Fibroblast of the conjunctiva (primary cell): Measurements from ENCODE around the gene BLTP3B.
"Not testable (repeated sequence)": the region's sequence is repeated elsewhere in the genome, so short reads cannot be mapped to it uniquely, and the experiment has no call there.

ENCODE experiments used
- DNase-seq: peaks from one replicate; pipeline ENCODE4 v3.0.0-alpha.2; 2010; ENCODE audit warnings: low read depth

BLTP3B gene, protein sequence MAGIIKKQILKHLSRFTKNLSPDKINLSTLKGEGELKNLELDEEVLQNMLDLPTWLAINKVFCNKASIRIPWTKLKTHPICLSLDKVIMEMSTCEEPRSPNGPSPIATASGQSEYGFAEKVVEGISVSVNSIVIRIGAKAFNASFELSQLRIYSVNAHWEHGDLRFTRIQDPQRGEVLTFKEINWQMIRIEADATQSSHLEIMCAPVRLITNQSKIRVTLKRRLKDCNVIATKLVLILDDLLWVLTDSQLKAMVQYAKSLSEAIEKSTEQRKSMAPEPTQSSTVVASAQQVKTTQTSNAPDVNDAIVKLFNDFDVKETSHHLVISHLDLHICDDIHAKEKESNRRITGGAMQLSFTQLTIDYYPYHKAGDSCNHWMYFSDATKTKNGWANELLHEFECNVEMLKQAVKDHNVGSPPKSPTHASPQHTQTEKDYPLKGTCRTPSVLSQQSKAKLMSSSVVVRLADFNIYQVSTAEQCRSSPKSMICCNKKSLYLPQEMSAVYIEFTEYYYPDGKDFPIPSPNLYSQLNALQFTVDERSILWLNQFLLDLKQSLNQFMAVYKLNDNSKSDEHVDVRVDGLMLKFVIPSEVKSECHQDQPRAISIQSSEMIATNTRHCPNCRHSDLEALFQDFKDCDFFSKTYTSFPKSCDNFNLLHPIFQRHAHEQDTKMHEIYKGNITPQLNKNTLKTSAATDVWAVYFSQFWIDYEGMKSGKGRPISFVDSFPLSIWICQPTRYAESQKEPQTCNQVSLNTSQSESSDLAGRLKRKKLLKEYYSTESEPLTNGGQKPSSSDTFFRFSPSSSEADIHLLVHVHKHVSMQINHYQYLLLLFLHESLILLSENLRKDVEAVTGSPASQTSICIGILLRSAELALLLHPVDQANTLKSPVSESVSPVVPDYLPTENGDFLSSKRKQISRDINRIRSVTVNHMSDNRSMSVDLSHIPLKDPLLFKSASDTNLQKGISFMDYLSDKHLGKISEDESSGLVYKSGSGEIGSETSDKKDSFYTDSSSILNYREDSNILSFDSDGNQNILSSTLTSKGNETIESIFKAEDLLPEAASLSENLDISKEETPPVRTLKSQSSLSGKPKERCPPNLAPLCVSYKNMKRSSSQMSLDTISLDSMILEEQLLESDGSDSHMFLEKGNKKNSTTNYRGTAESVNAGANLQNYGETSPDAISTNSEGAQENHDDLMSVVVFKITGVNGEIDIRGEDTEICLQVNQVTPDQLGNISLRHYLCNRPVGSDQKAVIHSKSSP (N-terminal part only)

GRCh38 chr12:100142851-100143559 lies at the start of gene BLTP3B:
Gene BLTP3B, minus strand, starts transcription at chr12:100142874. Its CDS starts 239 bp downstream, at chr12:100142635.
- DNase-seq: peak; percentile 48

- no peak for DNase-seq
Measured at GRCh38 chr12:100189636-100190394, 47.1 kb upstream of the BLTP3B start.

- DNase-seq: not testable (repeated sequence)
Measured at GRCh38 chr12:100188888-100189635, 46.4 kb upstream of the BLTP3B start.

DNA sequence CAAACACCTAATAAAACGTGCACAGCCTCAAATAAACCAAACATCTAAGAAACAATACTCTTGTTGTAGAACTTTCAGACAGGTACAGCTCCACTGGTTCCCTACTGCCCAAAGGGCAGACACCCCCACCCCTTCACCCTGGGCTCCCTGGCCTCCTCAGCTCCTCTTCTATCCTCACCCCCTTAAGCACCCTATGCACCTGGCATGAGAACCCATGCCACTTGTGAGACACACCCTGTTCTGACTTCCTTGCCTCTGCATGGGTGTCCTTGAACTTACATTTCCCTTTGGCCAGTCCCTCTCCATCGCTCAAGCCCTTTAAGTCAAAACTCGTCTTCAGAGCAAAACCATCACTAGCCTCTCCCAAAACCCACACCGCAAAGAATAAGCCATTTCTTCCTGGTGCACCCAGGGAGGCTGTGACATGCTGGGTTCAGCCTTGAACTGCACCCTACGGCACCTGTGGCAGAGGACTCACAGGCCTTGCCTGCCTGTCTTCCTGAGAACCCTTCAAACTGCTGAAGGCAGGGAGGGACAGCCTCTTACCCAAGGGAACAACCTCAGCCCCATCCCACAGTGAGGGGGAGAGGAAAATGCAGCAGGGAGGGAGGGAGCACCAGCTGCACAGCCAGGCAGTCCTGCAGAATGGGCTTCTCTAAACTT lies 45.3 kb upstream of the BLTP3B start:
- DNase-seq: no peak

DNA sequence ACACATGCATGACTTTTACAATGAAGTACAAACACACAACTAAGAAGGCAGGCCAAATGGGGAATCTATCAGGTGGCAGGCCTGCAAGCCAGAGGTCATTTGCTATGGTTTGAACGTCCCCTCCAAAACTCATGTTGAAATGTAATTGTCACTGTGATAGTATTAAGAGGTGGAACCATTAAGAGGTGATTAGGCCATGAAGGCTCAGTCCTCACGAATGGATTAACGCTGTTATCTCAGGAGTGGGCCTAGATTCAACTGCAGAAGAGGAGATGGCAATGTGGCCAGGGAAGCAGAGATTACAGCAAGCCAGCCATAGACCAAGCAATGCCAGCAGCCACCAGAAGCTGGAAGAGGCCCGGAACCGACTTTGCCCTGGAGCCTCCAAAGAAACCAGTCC lies 44.4 kb upstream of the BLTP3B start:
- no peak for DNase-seq

GRCh38 chr12:100186071-100186470 lies 43.4 kb upstream of the BLTP3B start:
- no peak for DNase-seq

DNA sequence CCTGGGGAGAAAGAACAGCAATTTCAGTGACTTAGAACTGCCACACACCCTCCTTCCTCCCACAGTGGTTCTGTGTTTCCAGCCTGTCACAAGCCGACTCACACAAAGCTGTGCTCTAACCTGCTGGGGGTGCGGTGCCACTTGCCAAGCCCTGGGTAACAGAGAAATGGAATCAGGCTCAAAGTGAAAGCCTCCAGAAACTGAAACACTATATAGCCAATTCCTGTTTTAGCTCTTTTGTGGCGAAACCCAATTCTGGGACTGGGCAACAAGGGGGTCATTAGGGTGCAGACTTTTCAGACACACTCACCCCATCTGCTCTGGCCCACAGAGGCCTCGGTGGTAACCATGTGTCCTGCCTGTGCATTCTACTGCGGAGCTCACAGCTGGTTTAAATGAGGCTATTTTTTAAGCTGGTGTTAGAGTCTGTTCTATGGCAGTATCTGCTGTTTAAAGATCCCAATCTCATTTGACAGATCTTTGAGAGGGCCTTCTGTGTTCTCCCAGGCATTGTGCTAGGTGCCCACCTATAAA lies 42.8 kb upstream of the BLTP3B start:
- no peak for DNase-seq

GRCh38 chr12:100184549-100185145 lies 42.0 kb upstream of the BLTP3B start:
- no peak for DNase-seq

GRCh38 chr12:100179252-100179651 lies 36.6 kb upstream of the BLTP3B start:
- no peak for DNase-seq

DNA sequence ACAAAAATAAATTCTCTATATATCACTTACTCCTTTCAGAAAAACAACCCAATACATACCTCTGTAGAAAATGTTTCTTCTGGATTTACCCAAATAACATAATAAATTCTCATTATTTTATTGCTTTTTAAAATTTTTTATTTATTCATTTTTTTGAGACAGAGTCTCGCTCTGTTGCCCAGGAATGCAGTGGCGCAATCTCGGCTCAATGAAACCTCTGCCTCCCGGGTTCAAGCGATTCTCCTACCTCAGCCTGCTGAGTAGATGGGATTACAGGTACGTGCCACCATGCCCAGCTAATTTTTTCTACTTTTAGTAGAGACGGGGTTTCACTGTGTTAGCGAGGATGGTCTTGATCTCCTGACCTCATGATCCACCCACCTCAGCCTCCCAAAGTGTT lies 33.8 kb upstream of the BLTP3B start:
- DNase-seq: not testable (repeated sequence)

DNA sequence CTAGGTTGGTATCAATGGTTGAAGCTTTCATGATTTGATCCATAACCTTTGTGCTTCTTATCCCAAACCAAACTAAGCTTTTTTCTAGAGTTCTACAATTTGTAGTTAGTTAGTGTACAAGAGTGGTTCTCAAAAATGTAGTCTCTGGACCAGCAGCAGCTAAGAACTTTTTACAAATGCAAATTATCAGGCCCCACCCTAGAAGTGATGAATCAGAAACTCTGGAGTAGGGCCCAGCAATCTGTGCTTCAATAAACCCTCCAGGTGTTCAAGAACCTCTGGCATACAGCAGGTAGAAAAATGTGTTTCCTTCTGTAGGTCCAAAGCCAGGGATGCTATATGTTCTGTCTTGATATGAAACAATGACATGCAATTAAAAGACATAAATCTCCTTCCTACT lies 31.8 kb upstream of the BLTP3B start:
- no peak for DNase-seq

DNA sequence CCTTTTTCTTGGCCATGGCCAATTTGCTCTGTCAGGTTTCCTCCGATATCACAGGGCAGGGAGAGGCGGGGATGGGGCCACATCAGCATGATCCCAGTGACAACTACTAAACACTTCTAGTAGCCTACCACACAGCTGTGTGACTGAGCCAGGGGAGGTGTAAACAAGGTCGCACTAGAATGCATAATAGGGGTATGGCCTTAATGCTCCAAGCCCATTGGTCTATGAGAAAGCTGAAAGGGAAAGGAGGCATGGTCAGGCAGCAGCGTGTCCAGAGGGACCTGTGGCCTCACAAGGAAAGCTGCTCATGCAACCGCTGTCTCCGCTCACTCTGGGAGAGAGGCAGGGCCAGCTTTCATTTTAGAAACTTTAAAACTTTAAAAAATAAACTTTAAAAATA lies 30.4 kb upstream of the BLTP3B start:
- no peak for DNase-seq

GRCh38 chr12:100171248-100171647 lies 28.6 kb upstream of the BLTP3B start:
- no peak for DNase-seq

DNA sequence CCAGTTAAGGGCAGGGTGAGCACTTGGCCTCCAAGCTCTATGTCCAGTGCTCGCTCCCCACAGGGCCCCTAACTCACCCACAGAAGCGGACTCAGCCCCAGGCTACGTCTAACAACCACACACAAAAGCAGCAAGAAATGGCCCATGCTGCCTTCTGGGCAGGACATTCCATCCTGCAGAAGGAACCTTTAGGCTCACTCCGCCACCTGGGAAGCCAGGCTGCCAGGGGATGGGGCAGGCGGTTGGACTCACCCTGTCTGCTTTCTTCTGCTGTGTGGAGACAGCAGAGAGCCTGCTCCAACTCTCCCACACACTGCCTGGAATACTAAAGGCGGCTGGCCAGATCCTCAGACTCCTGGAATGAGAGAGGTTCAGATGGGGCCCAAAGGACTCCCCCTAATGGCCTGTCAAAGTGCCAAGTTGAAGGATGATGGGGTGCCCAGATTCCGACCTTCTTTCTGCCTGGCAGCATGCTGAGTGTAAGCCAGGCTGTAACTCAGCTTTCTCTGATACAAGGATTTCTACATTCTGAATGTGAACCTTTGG lies 27.7 kb upstream of the BLTP3B start:
- no peak for DNase-seq

GRCh38 chr12:100169345-100169744 lies 26.7 kb upstream of the BLTP3B start:
- no peak for DNase-seq

GRCh38 chr12:100168562-100168961 lies 25.9 kb upstream of the BLTP3B start:
- DNase-seq: no peak

DNA sequence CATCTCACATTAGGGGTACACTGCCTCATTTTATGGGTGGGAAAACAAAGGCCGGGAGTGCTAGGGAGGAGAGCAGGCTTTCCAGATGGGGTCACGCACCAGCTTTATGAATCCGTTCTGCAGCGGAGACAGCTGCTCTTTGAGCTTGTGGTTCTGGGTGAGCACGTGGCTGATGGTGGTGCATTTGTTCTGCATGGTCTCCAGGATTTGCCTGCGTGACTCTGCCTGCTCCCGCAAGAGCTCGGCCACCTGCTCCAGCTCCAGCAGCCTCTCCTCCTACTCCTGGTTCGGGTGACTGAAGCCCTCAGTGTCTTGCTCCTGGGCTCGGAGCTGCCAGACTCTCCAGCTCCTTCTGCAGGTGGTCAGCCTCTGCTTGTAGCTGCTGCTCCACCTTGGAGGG lies 23.6 kb upstream of the BLTP3B start:
- DNase-seq: no peak

- DNase-seq: no peak
Measured at GRCh38 chr12:100165356-100165755, 22.7 kb upstream of the BLTP3B start.
